Calu3 (cell line): ENCODE results near the gene MARCHF10. TPM values are rescaled to one million over a fixed set of nuclear protein-coding genes. Genes with fewer than 3 reads are reported as not detected.

Experiments used
- BruUV-seq: library from RNA; stranded (reverse); fragments of 400-500 nt; replicated peaks from 2 replicates; lab custom pipeline; 2021; lab: Mats Ljungman, UMichigan
- CTCF ChIA-PET: fragments of 300-600 bp; sonication (Branson Sonifier 250); formaldehyde crosslinking; loops from one replicate; lab custom pipeline; 2022; ENCODE audit warnings: antibody characterized with exemption; lab: Charles Lee
- DNase-seq: peaks from one replicate; pipeline ENCODE4 v3.0.0; 2022
- H3K27ac Mint-ChIP-seq: one replicate; pipeline ENCODE4 v1.8.0; 2022; ENCODE audit warnings: mixed read lengths; ENCODE audit not compliant: unreplicated experiment
- H3K27me3 Mint-ChIP-seq: one replicate; pipeline ENCODE4 v1.8.0; 2022; ENCODE audit warnings: mixed read lengths; ENCODE audit not compliant: unreplicated experiment
- H3K36me3 Mint-ChIP-seq: one replicate; pipeline ENCODE4 v1.8.0; 2022; ENCODE audit warnings: mild to moderate bottlenecking, moderate library complexity, mixed read lengths; ENCODE audit not compliant: insufficient read depth, unreplicated experiment
- H3K4me1 Mint-ChIP-seq: one replicate; pipeline ENCODE4 v1.8.0; 2022; ENCODE audit warnings: mild to moderate bottlenecking, low read depth, mixed read lengths; ENCODE audit not compliant: unreplicated experiment
- H3K4me3 Mint-ChIP-seq: one replicate; pipeline ENCODE4 v1.8.0; 2022; ENCODE audit warnings: mild to moderate bottlenecking, low read depth, moderate library complexity, mixed read lengths; ENCODE audit not compliant: unreplicated experiment
- H3K9me3 Mint-ChIP-seq: one replicate; pipeline ENCODE4 v1.8.0; 2022; ENCODE audit warnings: low read depth, mixed read lengths; ENCODE audit not compliant: unreplicated experiment
- CTCF ChIP-seq: fragments of 200-600 bp; IDR thresholded peaks from one replicate; pipeline ENCODE4 v1.8.0; 2022; ENCODE audit warnings: antibody characterized with exemption; ENCODE audit not compliant: unreplicated experiment
- intact Hi-C: fragments of 100-400 bp; cut with micrococcal nuclease; formaldehyde crosslinking; loops from one replicate; pipeline ENCODE4 v1.10.0; 2022; ENCODE audit not compliant: unreplicated experiment
- total RNA-seq: library from RNA; stranded (reverse); gene quantifications from 2 replicates; pipeline ENCODE4 v1.2.3, GENCODE V29; 2022

Gene MARCHF10
- total RNA-seq, 1 experiment from 2014 or later, result not detected

GRCh38 chr17:62819511-62820221 lies 11.6 kb upstream of the MARCHF10 start:
- H3K27ac Mint-ChIP-seq, result peak overlapping the region; percentile 18
- intact Hi-C loops, result loop anchor here (5.0 to 10.0 kb wide), 2 partner anchors 117 to 145 kb away; partner anchors contain the start of gene TANC2
- no peaks in the 10 kb centered on the region for H3K27me3 Mint-ChIP-seq
- TF ChIP-seq CTCF, result no peak
- no peak overlapping the region for H3K4me3 Mint-ChIP-seq
- H3K4me1 Mint-ChIP-seq, result peaks cover 15% of the 10 kb centered on the region
- peak; percentile 49 for DNase-seq
- no peaks in the 10 kb centered on the region for H3K9me3 Mint-ChIP-seq
- CTCF ChIA-PET, result interaction anchor here (1.0 kb wide), 1 partner anchor 104 kb away, joined by 3 read pairs; no protein-coding TSS in a partner anchor
- no TSS peak for BruUV-seq
- no peaks in the 10 kb centered on the region for H3K36me3 Mint-ChIP-seq

GRCh38 chr17:62818526-62818925 lies 10.4 kb upstream of the MARCHF10 start:
- no peak for TF ChIP-seq CTCF
- Mint-ChIP-seq H3K9me3 (no peaks in the 10 kb centered on the region), H3K27me3 (no peaks in the 10 kb centered on the region), H3K4me3 (no peak overlapping the region), H3K27ac (no peak overlapping the region), H3K4me1 (peaks cover 15% of the 10 kb centered on the region), H3K36me3 (no peaks in the 10 kb centered on the region)
- BruUV-seq, result no TSS peak
- DNase-seq, result no peak
- intact Hi-C loops, result no loop called here
- CTCF ChIA-PET, result no interaction called here

- no TSS peak for BruUV-seq
- CTCF ChIA-PET, result interaction anchor here (1.1 kb wide), 1 partner anchor 37 kb away, joined by 3 read pairs; no protein-coding TSS in a partner anchor
- H3K27ac Mint-ChIP-seq, result no peak overlapping the region
- peaks cover 15% of the 10 kb centered on the region for H3K4me1 Mint-ChIP-seq
- intact Hi-C loops, result no loop called here
- H3K27me3 Mint-ChIP-seq, result no peaks in the 10 kb centered on the region
- TF ChIP-seq CTCF, result no peak
- H3K36me3 Mint-ChIP-seq, result no peaks in the 10 kb centered on the region
- no peak overlapping the region for H3K4me3 Mint-ChIP-seq
- H3K9me3 Mint-ChIP-seq, result no peaks in the 10 kb centered on the region
- no peak for DNase-seq
Measured at GRCh38 chr17:62816282-62816839, 8.2 kb upstream of the MARCHF10 start.

- Mint-ChIP-seq H3K27me3 (no peaks in the 10 kb centered on the region), H3K4me1 (peaks cover 9% of the 10 kb centered on the region), H3K27ac (peak overlapping the region; percentile 65), H3K36me3 (no peaks in the 10 kb centered on the region), H3K9me3 (no peaks in the 10 kb centered on the region), H3K4me3 (no peak overlapping the region)
- no peak for TF ChIP-seq CTCF
- no TSS peak for BruUV-seq
- DNase-seq, result no peak
- intact Hi-C loops, result no loop called here
- CTCF ChIA-PET, result no interaction called here
Measured at GRCh38 chr17:62809656-62810055, 1.5 kb upstream of the MARCHF10 start.
